ENCODE results near the gene NETO1. TPM values are rescaled to one million over a fixed set of nuclear protein-coding genes. Genes with fewer than 3 reads are reported as not detected.

The NETO1 gene
- total RNA-seq, 4 donors from 2014 or later: 1.0 TPM; not detected in 3

- no peak overlapping the region for H3K4me3 ChIP-seq
- H3K4me1 ChIP-seq: no peaks in the 10 kb centered on the region
- no peaks in the 10 kb centered on the region for H3K9me3 ChIP-seq
- intact Hi-C loops (cut with DNase I; ENCODE audit: low total_unique reads): no loop called here
- no peak for DNase-seq
- no peak for TF ChIP-seq POLR2A (IDR thresholded peaks at IDR 0.05)
- TF ChIP-seq, protein P1, sequence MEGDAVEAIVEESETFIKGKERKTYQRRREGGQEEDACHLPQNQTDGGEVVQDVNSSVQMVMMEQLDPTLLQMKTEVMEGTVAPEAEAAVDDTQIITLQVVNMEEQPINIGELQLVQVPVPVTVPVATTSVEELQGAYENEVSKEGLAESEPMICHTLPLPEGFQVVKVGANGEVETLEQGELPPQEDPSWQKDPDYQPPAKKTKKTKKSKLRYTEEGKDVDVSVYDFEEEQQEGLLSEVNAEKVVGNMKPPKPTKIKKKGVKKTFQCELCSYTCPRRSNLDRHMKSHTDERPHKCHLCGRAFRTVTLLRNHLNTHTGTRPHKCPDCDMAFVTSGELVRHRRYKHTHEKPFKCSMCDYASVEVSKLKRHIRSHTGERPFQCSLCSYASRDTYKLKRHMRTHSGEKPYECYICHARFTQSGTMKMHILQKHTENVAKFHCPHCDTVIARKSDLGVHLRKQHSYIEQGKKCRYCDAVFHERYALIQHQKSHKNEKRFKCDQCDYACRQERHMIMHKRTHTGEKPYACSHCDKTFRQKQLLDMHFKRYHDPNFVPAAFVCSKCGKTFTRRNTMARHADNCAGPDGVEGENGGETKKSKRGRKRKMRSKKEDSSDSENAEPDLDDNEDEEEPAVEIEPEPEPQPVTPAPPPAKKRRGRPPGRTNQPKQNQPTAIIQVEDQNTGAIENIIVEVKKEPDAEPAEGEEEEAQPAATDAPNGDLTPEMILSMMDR (IDR thresholded peaks at IDR 0.05): no peak
- no peaks in the 10 kb centered on the region for H3K36me3 ChIP-seq
- no peaks in the 10 kb centered on the region for H3K27me3 ChIP-seq
- H3K27ac ChIP-seq: no peak overlapping the region
These were observed 20.0 kb downstream of the NETO1 start for GRCh38 chr18:72847771-72848170.

DNA sequence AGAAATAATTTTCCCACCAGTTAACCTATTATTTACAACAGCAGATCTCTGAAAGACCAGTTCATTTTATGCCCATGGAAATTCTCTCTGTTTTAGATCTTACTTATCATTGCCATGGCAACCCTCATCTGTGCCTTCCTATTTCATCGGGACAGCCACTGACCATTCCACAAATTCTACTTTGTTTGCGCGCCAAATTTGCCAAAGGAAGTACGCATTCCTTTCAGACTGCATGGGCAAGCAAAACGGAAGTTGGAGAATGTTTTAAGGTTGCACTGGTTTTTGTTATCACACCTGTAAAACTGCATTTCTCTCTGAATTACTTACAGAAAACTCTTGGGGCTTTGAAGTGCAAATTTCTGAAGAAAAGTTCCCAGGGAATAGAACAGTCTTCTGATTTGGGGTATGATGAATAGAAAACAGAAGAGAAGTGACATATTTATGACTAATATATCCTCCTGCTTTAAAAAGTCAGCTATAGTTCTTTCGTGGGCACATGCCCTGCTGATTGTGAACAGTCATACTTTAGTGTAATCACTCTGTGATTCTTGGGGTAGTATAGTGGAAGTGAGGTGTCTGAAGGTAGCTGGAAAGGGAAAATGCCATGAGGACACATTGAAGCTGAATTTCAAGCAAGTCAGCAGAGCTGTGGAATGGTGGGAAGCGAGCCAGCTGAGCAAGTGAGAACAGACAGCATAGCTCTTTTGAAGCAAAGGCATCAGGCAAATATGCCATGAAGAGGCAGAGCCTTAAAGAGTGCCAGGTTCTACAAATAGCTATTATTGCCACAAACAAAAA lies 20.9 kb downstream of the NETO1 start:
- no peaks in the 10 kb centered on the region for H3K4me1 ChIP-seq
- H3K9me3 ChIP-seq: no peaks in the 10 kb centered on the region
- TF ChIP-seq POLR2A (IDR thresholded peaks at IDR 0.05): no peak
- TF ChIP-seq, protein P1 (IDR thresholded peaks at IDR 0.05): no peak
- no peak for DNase-seq
- no peak overlapping the region for H3K4me3 ChIP-seq
- intact Hi-C loops (cut with DNase I; ENCODE audit: low total_unique reads): no loop called here
- no peak overlapping the region for H3K27ac ChIP-seq
- H3K36me3 ChIP-seq: no peaks in the 10 kb centered on the region
- H3K27me3 ChIP-seq: no peaks in the 10 kb centered on the region

- no peak overlapping the region for H3K27ac ChIP-seq
- no peaks in the 10 kb centered on the region for H3K36me3 ChIP-seq
- intact Hi-C loops (cut with DNase I; ENCODE audit: low total_unique reads): no loop called here
- no peak for TF ChIP-seq POLR2A (IDR thresholded peaks at IDR 0.05)
- TF ChIP-seq, protein P1 (IDR thresholded peaks at IDR 0.05): no peak
- no peaks in the 10 kb centered on the region for H3K9me3 ChIP-seq
- no peak overlapping the region for H3K4me3 ChIP-seq
- DNase-seq: no peak
- no peaks in the 10 kb centered on the region for H3K27me3 ChIP-seq
- H3K4me1 ChIP-seq: no peaks in the 10 kb centered on the region
These were observed 24.0 kb downstream of the NETO1 start for GRCh38 chr18:72843743-72844142.

DNA sequence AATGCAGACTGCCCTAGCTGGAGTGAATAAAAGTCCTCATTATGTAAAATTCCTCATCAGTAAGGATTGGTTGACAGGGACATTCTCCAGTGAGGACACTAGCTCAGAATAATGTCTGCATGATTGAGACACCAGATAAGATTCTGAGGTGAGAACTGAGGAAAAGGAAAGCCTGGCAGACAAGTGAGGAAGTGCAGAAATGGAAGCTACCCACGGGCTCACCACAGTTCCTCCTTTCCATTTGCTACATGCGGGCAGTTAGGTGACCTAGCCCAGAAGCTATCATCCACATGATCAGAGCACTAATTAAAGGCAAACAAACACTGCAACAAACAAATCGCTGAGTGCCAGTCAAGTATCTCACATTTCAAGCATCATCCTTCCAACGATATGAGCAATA lies 27.7 kb downstream of the NETO1 start:
- no peaks in the 10 kb centered on the region for H3K27me3 ChIP-seq
- no peaks in the 10 kb centered on the region for H3K36me3 ChIP-seq
- no peaks in the 10 kb centered on the region for H3K4me1 ChIP-seq
- no peak overlapping the region for H3K27ac ChIP-seq
- no peaks in the 10 kb centered on the region for H3K9me3 ChIP-seq
- no peak for TF ChIP-seq POLR2A (IDR thresholded peaks at IDR 0.05)
- TF ChIP-seq, protein P1 (IDR thresholded peaks at IDR 0.05): no peak
- no peak overlapping the region for H3K4me3 ChIP-seq
- DNase-seq: no peak
- intact Hi-C loops (cut with DNase I; ENCODE audit: low total_unique reads): no loop called here

- TF ChIP-seq POLR2A (IDR thresholded peaks at IDR 0.05): no peak
- TF ChIP-seq, protein P1 (IDR thresholded peaks at IDR 0.05): no peak
- Histone ChIP-seq H3K36me3 (no peaks in the 10 kb centered on the region), H3K4me1 (no peaks in the 10 kb centered on the region), H3K27me3 (no peaks in the 10 kb centered on the region), H3K9me3 (no peaks in the 10 kb centered on the region), H3K4me3 (no peak overlapping the region), H3K27ac (no peak overlapping the region)
- no peak for DNase-seq
- intact Hi-C loops (cut with DNase I; ENCODE audit: low total_unique reads): no loop called here
These were observed 33.1 kb downstream of the NETO1 start for GRCh38 chr18:72834731-72835130.

Measured in uterus (tissue), 4 donors.